ENCODE results near the gene MAFF.
"Not testable (repeated sequence)": the region's sequence is repeated elsewhere in the genome, so short reads cannot be mapped to it uniquely, and the experiment has no call there.

The MAFF gene

GRCh38 chr22:38172832-38173640 is 28.8 kb upstream of the MAFF start:
- intact Hi-C loops (cut with micrococcal nuclease), result no loop called here
- peaks cover 35% of the 10 kb centered on the region for H3K4me1 Mint-ChIP-seq (ENCODE audit: low read depth)
- H3K36me3 Mint-ChIP-seq (ENCODE audit: low read depth), result no peaks in the 10 kb centered on the region
- H3K9me3 Mint-ChIP-seq, result no peaks in the 10 kb centered on the region
- no peak overlapping the region for H3K4me3 Mint-ChIP-seq
- no peak overlapping the region for H3K27ac Mint-ChIP-seq
- peaks cover 61% of the 10 kb centered on the region for H3K27me3 Mint-ChIP-seq

DNA sequence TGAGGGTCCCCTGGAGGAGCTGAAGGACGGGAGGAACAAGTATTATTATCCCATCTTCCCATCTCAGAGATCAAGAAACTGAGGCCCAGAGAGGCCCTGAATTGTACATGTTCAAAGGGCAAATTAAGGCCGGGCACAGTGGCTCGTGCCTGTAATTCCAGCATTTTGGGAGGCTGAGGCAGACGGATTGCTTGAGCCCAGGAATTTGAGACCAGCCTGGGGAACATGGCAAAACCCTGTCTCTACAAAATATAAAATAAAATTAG is 28.2 kb upstream of the MAFF start:
- intact Hi-C loops (cut with micrococcal nuclease), result no loop called here
- no peak overlapping the region for H3K27ac Mint-ChIP-seq
- no peak overlapping the region for H3K4me3 Mint-ChIP-seq
- H3K36me3 Mint-ChIP-seq (ENCODE audit: low read depth), result no peaks in the 10 kb centered on the region
- H3K4me1 Mint-ChIP-seq (ENCODE audit: low read depth), result peaks cover 35% of the 10 kb centered on the region
- no peaks in the 10 kb centered on the region for H3K9me3 Mint-ChIP-seq
- peaks cover 57% of the 10 kb centered on the region for H3K27me3 Mint-ChIP-seq

DNA sequence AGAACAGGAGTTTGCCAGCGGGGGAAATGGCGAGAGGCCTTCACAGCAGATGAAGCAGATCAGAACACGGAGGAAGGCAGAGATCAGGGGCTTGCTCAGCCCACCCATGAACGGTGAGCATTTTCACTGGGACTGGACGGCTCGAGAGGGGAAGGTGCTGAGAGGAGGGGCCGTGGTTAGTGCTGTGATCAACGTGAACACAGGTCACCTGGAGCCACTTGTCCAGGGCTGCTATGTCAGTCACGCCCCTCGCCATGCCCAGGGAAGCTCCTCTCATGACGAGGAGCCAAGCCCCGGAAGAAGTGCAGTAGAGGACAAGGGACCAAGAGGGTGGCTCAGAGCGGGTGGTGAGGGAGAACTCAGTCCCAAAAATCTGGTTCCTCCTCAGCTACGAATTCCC is 27.2 kb upstream of the MAFF start:
- H3K4me3 Mint-ChIP-seq, result no peak overlapping the region
- intact Hi-C loops (cut with micrococcal nuclease), result no loop called here
- no peaks in the 10 kb centered on the region for H3K36me3 Mint-ChIP-seq (ENCODE audit: low read depth)
- H3K27me3 Mint-ChIP-seq, result peaks cover 49% of the 10 kb centered on the region
- no peak overlapping the region for H3K27ac Mint-ChIP-seq
- no peaks in the 10 kb centered on the region for H3K9me3 Mint-ChIP-seq
- peaks cover 45% of the 10 kb centered on the region for H3K4me1 Mint-ChIP-seq (ENCODE audit: low read depth)

DNA sequence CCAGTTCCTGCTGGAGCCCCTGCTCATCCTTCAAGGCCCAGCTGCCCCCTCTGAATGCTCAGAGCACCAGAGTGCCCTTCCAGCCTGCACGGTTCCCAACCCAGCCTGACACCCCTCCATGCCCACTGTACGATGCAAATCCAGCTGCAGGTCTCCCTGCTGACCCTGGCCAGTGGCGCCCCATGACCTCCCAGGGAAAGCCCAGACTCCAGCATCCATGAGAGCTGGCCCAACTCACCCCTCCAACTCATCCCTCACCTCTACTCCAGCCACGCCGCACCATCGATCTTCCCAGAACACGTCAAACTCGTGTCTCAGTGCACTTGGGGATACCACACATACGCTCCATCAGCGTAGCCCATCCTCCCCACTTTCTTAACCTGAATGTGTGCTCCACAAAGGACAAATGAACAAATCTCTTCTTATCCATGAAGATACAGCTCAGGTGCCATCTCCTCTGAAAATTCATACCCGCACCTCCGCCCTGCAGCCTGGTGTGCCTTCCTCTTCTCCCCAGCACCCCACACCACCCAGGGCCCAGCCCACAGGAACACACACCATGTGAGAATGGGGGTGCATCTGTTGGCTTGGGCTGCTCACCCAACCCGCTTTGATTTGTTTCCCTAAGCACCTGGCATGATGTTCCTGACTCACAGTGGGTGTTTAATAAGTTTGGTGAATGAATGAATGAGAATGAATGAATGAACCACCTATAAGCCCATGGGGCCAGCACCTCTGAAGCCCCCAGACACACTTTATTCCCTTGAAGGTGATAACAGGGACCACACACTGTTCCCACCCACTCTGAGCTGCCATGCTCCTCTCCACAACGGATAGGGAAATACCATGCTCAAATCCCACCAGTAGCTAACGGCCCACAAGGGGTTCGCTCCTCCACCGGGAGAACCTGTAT is 26.3 kb upstream of the MAFF start:
- intact Hi-C loops (cut with micrococcal nuclease), result no loop called here
- no peaks in the 10 kb centered on the region for H3K9me3 Mint-ChIP-seq
- no peaks in the 10 kb centered on the region for H3K36me3 Mint-ChIP-seq (ENCODE audit: low read depth)
- H3K27ac Mint-ChIP-seq, result peak overlapping the region; percentile 74
- H3K4me3 Mint-ChIP-seq, result no peak overlapping the region
- H3K4me1 Mint-ChIP-seq (ENCODE audit: low read depth), result peaks cover 53% of the 10 kb centered on the region
- peaks cover 46% of the 10 kb centered on the region for H3K27me3 Mint-ChIP-seq

- H3K4me1 Mint-ChIP-seq (ENCODE audit: low read depth), result peaks cover 61% of the 10 kb centered on the region
These were observed 25.5 kb upstream of the MAFF start for GRCh38 chr22:38176170-38176741.

DNA sequence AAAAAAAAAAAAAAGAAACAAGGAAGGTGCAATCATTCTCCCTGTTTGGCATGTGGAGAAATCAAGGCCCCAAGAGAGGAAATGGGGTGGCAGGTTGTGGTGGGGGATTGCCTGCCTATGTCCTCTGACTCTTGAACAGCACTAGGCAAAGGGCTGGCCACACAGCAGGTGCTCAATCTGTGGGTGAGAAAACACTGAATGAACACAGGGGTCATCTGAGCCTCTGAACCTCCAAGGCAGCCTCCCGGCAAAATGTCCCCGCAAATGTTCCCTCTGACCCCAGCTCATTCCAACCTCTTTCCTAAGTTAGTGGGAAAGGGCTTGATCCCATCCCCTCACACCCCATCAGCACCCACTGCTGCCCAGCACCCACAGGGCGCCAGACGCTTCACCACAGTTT is 24.8 kb upstream of the MAFF start:
- peak overlapping the region; percentile 74 for H3K27ac Mint-ChIP-seq
- H3K36me3 Mint-ChIP-seq (ENCODE audit: low read depth), result peaks cover 8% of the 10 kb centered on the region
- H3K9me3 Mint-ChIP-seq, result no peaks in the 10 kb centered on the region
- intact Hi-C loops (cut with micrococcal nuclease), result no loop called here
- H3K27me3 Mint-ChIP-seq, result peaks cover 40% of the 10 kb centered on the region
- H3K4me1 Mint-ChIP-seq (ENCODE audit: low read depth), result peaks cover 69% of the 10 kb centered on the region
- no peak overlapping the region for H3K4me3 Mint-ChIP-seq

More at GRCh38 chr22:38176170-38176741, 25.5 kb upstream of the MAFF start:
- H3K36me3 Mint-ChIP-seq (ENCODE audit: low read depth), result peaks cover 5% of the 10 kb centered on the region
- no peak overlapping the region for H3K4me3 Mint-ChIP-seq
- no peaks in the 10 kb centered on the region for H3K9me3 Mint-ChIP-seq
- H3K27ac Mint-ChIP-seq, result peak overlapping the region; percentile 74
- H3K27me3 Mint-ChIP-seq, result peaks cover 42% of the 10 kb centered on the region
- intact Hi-C loops (cut with micrococcal nuclease), result no loop called here

- Mint-ChIP-seq H3K4me1 (ENCODE audit: low read depth) (peaks cover 69% of the 10 kb centered on the region), H3K27ac (peak overlapping the region; percentile 74), H3K27me3 (peaks cover 36% of the 10 kb centered on the region)
- H3K36me3 Mint-ChIP-seq (ENCODE audit: low read depth); H3K4me3 Mint-ChIP-seq; intact Hi-C loops (cut with micrococcal nuclease); H3K9me3 Mint-ChIP-seq: not testable (repeated sequence)
These were observed 24.2 kb upstream of the MAFF start for GRCh38 chr22:38177571-38177925.

DNA sequence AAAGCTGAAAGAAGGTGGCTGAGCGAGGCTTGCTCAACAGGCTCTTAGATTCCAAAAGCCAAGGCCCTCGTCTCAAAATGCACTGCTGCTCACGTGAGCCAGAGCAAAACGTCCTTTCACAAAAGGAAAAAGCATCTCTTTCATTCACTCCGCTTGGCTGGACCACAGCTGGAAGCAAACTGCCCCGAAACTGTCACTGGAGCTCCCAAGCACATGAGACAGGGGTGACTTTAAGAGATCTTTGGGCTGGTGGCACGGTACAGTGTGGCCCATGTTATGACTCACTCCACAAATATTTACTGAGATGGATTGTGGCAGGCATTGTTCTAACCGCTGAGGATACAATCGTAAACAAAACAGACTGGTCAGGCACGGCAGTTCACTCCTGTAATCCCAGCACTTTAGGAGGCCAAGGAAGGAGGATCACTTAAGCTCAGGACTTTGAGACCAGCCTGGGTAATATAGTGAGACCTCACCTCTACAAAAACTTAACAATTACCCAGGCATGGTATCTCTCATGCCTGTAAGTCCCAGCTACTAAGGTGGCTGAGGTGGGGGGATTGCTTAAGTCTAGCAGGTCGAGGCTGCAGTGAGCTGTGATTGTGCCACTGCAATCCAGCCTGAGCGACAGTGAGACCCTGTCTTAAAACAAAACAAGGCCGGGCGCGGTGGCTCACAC is 23.7 kb upstream of the MAFF start:
- H3K4me1 Mint-ChIP-seq (ENCODE audit: low read depth), result peaks cover 64% of the 10 kb centered on the region
- H3K27me3 Mint-ChIP-seq, result peaks cover 31% of the 10 kb centered on the region
- no peak overlapping the region for H3K4me3 Mint-ChIP-seq
- peak overlapping the region; percentile 99 for H3K27ac Mint-ChIP-seq
- H3K36me3 Mint-ChIP-seq (ENCODE audit: low read depth), result peaks cover 8% of the 10 kb centered on the region
- intact Hi-C loops (cut with micrococcal nuclease), result no loop called here
- H3K9me3 Mint-ChIP-seq, result no peaks in the 10 kb centered on the region

DNA sequence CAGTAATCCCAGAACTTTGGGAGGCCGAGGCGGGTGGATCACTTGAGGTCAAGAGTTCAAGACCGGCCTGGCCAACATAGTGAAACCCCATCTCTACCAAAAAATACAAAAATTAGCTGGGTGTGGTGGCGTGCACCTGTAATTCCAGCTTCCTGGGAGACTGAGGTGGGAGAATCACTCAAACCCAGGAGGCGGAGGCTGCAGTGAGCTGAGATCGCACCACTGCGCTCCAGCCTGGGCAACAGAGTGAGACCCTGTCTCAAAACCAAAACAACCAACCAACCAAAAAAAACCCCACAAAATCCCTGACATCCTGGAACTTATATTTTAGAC is 23.2 kb upstream of the MAFF start:
- peaks cover 25% of the 10 kb centered on the region for H3K27me3 Mint-ChIP-seq
- intact Hi-C loops (cut with micrococcal nuclease); H3K36me3 Mint-ChIP-seq (ENCODE audit: low read depth); H3K9me3 Mint-ChIP-seq; H3K4me3 Mint-ChIP-seq: not testable (repeated sequence)
- peaks cover 61% of the 10 kb centered on the region for H3K4me1 Mint-ChIP-seq (ENCODE audit: low read depth)
- H3K27ac Mint-ChIP-seq, result peak overlapping the region; percentile 99

DNA sequence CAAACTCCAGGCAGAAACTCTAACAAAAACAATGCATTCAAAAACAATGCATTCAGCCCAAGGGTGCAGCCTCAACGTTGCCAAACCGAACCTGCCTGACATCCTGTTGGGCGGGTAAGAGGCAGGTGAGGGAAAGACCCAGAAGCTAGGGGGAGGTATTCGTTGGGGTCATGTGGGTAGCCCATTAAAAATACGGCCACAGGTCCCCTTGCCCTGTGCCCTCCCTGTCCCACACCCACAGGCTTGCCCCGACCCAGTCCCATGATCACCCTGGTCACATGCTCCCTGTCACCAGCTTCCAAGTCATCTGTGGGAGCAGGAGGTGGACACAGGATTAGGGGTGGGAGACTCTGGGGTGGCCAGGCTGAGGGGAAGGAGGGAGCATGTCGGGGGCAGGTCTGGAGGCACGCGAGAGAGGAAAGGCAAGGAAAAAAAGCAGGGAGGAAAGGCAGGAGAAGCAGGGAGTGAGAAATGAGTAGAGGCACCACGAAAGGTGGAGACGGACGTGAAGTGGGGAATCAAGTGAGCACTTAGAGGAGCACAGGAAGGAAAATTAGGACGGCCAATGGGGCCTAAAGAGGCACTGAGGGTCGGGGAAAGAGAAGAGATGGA is 20.8 kb upstream of the MAFF start:
- Mint-ChIP-seq H3K4me3 (peak overlapping the region; percentile 84), H3K27me3 (peaks cover 8% of the 10 kb centered on the region), H3K36me3 (ENCODE audit: low read depth) (peaks cover 8% of the 10 kb centered on the region), H3K9me3 (no peaks in the 10 kb centered on the region), H3K4me1 (ENCODE audit: low read depth) (peaks cover 50% of the 10 kb centered on the region), H3K27ac (peak overlapping the region; percentile 99)
- intact Hi-C loops (cut with micrococcal nuclease), result loop anchor here (1.0 kb wide), 2 partner anchors 21 to 34 kb away; no protein-coding TSS in a partner anchor

DNA sequence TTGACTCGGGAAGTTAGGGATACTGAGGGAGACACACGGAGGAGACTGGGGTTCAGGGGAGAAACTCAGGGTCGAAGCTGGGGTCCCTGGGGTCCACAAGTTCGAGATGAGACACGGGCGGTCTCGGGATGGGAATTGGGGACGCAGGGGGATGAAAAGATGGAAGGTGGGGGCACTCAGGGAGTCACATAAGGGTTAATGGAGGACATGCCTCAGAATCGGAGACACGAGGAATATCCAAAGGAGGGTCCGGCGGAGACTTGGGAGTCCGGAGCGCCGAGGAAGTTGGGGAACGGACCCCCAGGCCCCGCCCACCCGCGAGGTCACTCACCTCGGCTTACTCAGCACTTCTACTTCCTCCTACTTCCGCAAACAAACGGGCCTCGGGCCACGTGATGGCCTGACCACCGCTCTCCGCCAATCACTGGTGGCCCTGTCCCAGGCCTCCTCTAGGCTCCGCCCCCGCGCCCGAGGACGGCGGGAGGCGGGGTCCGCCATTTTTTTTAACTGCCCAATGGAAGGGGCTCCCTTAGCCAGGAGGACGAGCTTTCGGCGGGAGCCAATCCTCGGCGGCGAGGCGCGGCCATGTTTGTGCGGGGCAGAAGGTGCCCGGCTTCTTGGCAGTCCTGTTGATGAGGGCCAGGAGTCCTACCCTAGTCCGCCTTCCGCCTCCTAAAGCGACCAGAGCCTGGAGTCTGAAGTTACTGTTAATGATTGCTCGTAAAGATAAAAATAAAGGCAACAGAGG is 20.2 kb upstream of the MAFF start, which contains the start of gene PLA2G6:
Gene PLA2G6 (minus strand): TSS at position 378 of the 748 bp plus-strand sequence. CDS start 12,404 bp downstream, outside the sequence.
- intact Hi-C loops (cut with micrococcal nuclease), result loop anchor here (1.0 kb wide), 1 partner anchor 21 kb away; no protein-coding TSS in a partner anchor
- H3K4me1 Mint-ChIP-seq (ENCODE audit: low read depth), result peaks cover 44% of the 10 kb centered on the region
- H3K36me3 Mint-ChIP-seq (ENCODE audit: low read depth), result peaks cover 8% of the 10 kb centered on the region
- H3K9me3 Mint-ChIP-seq, result no peaks in the 10 kb centered on the region
- peak within 1 kb of the TSS; percentile 99 for H3K27ac Mint-ChIP-seq
- H3K27me3 Mint-ChIP-seq, result peaks cover 5% of the 10 kb centered on the region
- H3K4me3 Mint-ChIP-seq, result peak within 1 kb of the TSS; percentile 84

- H3K27me3 Mint-ChIP-seq, result peaks cover 10% of the 10 kb centered on the region
- H3K36me3 Mint-ChIP-seq (ENCODE audit: low read depth), result peaks cover 8% of the 10 kb centered on the region
- H3K4me1 Mint-ChIP-seq (ENCODE audit: low read depth), result peaks cover 24% of the 10 kb centered on the region
- intact Hi-C loops (cut with micrococcal nuclease), result no loop called here
- H3K9me3 Mint-ChIP-seq, result no peaks in the 10 kb centered on the region
- H3K27ac Mint-ChIP-seq, result no peak overlapping the region
- H3K4me3 Mint-ChIP-seq, result no peak overlapping the region
These were observed 17.0 kb upstream of the MAFF start for GRCh38 chr22:38184788-38185187.

DNA sequence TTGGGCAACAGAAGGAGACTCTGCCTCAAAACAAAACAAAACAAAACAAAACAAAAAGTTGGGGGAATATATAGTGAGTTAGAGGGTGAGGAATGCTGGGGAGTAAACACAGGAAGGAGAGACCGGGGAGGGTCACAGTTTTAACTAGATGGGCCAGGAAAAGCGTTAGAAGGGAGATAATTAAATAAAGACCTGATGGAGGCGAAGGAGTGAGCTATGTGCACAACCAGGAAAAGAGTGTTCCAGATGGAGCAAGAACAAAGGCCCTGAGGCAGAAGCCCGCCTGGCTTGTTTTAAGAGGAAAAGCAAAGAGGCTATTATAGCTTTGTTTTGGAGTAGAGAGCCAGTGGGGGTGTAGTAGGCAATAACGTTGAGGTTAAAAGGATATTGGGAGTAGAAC is 15.4 kb upstream of the MAFF start:
- peaks cover 1% of the 10 kb centered on the region for H3K36me3 Mint-ChIP-seq (ENCODE audit: low read depth)
- H3K27me3 Mint-ChIP-seq, result peaks cover 10% of the 10 kb centered on the region
- H3K4me3 Mint-ChIP-seq, result no peak overlapping the region
- H3K9me3 Mint-ChIP-seq, result no peaks in the 10 kb centered on the region
- H3K4me1 Mint-ChIP-seq (ENCODE audit: low read depth), result peaks cover 8% of the 10 kb centered on the region
- H3K27ac Mint-ChIP-seq, result no peak overlapping the region
- intact Hi-C loops (cut with micrococcal nuclease), result no loop called here

Measured in dendritic cell treated with granulocyte-macrophage colony-stimulating factor and Interleukin-4, amounts not matched to agents 40 ng/mL and 50 ng/mL, for 4 days (primary cell).